OCI-LY1 (cell line): ENCODE measurements around the gene EPX.

Source experiments
- CTCF ChIP-seq: fragments of 200-600 bp; sonication (generic), shearing (Covaris generic); IDR thresholded peaks from 2 replicates; pipeline ENCODE4 v1.5.1; 2017; ENCODE audit warnings: mild to moderate bottlenecking, antibody characterized with exemption, low read length, moderate library complexity, mixed read lengths
- EZH2 ChIP-seq: fragments of 200-600 bp; sonication (generic), shearing (Covaris generic); IDR thresholded peaks from 2 replicates; pipeline ENCODE4 v1.8.0; 2017; ENCODE audit warnings: borderline replicate concordance, mixed run types, mild to moderate bottlenecking, antibody characterized with exemption, low read length, moderate library complexity, mixed read lengths

GRCh38 chr17:58205936-58206335 lies 13.4 kb downstream of the EPX start:
- TF ChIP-seq CTCF: no peak
- no peak for TF ChIP-seq EZH2
